ENCODE data around the gene METRNL.

The METRNL gene

GRCh38 chr17:83068641-83069570, 10.5 kb upstream of the METRNL start:
- no peak for TF ChIP-seq CTCF (IDR thresholded peaks at IDR 0.05; ENCODE audit: control insufficient read depth, insufficient read depth, low read depth, low read length, missing control alignments)
- no peak overlapping the region for H3K4me3 ChIP-seq (ENCODE audit: control insufficient read depth, low read depth, low read length)
- DNase-seq (ENCODE audit: low read depth), result no peak

- H3K4me3 ChIP-seq (ENCODE audit: control insufficient read depth, low read depth, low read length), result no peak overlapping the region
- no peak for DNase-seq (ENCODE audit: low read depth)
- TF ChIP-seq CTCF (IDR thresholded peaks at IDR 0.05; ENCODE audit: control insufficient read depth, insufficient read depth, low read depth, low read length, missing control alignments), result no peak
These were observed 9.9 kb upstream of the METRNL start for GRCh38 chr17:83069571-83069906.

- DNase-seq (ENCODE audit: low read depth), result no peak
- TF ChIP-seq CTCF (IDR thresholded peaks at IDR 0.05; ENCODE audit: control insufficient read depth, insufficient read depth, low read depth, low read length, missing control alignments), result no peak
- no peak overlapping the region for H3K4me3 ChIP-seq (ENCODE audit: control insufficient read depth, low read depth, low read length)
These were observed 9.3 kb upstream of the METRNL start for GRCh38 chr17:83069931-83070742.

- TF ChIP-seq CTCF (IDR thresholded peaks at IDR 0.05; ENCODE audit: control insufficient read depth, insufficient read depth, low read depth, low read length, missing control alignments), result no peak
- DNase-seq (ENCODE audit: low read depth), result no peak
- H3K4me3 ChIP-seq (ENCODE audit: control insufficient read depth, low read depth, low read length), result no peak overlapping the region
These were observed 8.5 kb upstream of the METRNL start for GRCh38 chr17:83070800-83071341.

- TF ChIP-seq CTCF (IDR thresholded peaks at IDR 0.05; ENCODE audit: control insufficient read depth, insufficient read depth, low read depth, low read length, missing control alignments), result no peak
- no peak for DNase-seq (ENCODE audit: low read depth)
- H3K4me3 ChIP-seq (ENCODE audit: control insufficient read depth, low read depth, low read length), result no peak overlapping the region
These were observed 8.0 kb upstream of the METRNL start for GRCh38 chr17:83071365-83071764.

DNA sequence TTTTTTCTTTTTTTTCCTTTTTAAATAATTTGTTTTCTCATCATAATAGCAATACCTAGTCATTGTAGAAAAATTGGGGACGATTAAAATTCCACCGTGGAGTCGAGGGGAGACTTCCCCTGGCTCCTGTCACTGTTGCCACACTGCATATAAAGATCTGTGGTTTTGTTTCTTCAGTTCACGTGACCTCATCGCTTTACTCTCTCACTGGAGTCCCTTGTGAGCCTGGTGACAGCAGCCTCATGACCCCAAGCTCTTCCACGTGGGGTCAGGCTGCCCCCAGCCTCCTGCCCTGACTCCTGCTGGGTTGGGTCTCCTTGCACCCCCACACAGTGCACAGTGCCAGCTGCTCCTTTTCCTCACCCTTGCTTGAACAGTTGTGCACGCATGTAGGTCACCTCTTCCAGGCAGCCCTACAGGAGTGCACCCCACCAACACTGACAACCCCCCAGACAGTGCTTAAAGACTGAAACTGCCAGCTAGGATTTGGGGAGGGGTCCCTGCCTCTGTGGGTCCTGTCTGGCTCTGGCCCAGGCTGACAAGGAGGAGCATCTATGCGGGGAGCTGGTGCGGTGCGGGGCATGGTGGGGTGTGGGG, 7.3 kb upstream of the METRNL start:
- DNase-seq (ENCODE audit: low read depth), result no peak
- TF ChIP-seq CTCF (IDR thresholded peaks at IDR 0.05; ENCODE audit: control insufficient read depth, insufficient read depth, low read depth, low read length, missing control alignments), result no peak
- no peak overlapping the region for H3K4me3 ChIP-seq (ENCODE audit: control insufficient read depth, low read depth, low read length)

All from AG09309 (cell line).